GM18870 (cell line): ENCODE results near the gene ARMC6.
"Not testable (repeated sequence)": the region's sequence is repeated elsewhere in the genome, so short reads cannot be mapped to it uniquely, and the experiment has no call there.

Experiments used
- ATAC-seq: cut with Tn5 transposase; IDR thresholded peaks from one replicate; pipeline ENCODE4 v1.9.1; 2021; ENCODE audit warnings: moderate library complexity; ENCODE audit not compliant: unreplicated experiment

Gene ARMC6

DNA sequence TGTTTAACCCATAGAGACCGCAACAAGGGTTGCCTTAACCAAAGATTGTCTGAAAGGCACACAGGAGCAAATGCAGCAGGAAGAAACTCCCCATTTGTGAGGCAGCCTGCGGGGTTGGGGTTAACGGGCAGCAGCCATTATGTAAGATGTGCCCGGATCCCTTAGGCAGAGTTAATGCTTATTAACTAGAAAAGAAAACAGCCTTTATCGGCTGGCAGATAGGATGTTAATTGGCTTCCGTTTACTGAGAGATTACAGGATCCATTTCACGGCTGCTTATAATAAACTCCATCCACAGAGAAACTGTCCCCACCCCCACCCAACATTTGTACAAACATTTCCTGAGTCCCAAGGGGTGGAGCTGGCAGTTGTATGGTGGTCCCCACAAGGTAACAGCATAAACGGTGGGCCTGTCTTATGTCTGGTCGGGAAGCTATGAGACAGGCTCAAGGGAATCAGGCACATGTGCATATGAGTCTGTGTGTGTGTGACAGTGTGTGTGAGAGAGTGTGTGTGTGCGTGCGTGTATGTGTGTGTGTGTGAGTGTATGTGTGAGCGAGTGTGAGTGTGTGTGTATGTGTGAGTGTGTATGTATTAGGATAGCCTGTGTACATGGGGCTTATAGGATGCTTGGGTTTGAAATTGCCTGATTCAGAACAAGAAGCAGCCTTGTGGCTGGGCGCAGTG, 40.9 kb downstream of the ARMC6 start:
- ATAC-seq, result no peak

DNA sequence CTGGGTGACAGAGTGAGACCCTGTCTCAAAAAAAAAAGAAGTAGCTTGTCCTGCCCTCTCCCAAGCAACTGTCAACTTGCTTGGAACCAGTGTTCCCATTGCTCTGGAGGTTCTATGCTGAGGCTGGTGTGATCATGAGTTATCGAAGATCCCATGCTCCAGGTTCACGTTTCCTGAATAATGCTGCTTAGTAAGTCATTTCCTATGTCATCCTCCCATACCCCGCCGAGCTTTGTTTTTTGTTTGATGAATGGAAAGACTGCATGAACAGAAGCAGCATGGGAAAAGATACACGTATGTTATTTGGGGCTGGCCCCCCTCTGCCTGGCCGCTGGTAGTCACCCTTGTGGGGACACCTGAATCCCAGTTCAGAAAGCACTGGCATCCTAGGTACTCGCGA, 41.7 kb downstream of the ARMC6 start:
- no peak for ATAC-seq

DNA sequence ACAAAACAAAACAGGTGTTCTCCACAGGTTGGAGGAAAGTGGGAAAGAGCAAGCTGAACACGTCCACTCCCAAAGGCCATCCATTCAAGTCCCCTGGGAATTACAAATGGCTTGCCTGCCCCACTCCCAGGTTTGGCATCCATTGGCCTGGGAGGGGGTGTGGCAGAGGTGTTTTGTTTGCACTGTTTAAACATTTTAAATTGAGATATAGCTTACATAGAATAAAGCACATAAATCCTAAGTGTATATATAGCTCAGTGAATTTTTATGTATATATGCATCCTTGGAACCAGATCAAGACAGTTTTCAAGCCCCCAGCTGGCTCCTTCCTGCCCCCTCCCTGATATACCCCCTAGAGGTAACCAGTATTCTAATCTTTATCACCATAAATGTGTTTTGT, 43.1 kb downstream of the ARMC6 start:
- no peak for ATAC-seq

DNA sequence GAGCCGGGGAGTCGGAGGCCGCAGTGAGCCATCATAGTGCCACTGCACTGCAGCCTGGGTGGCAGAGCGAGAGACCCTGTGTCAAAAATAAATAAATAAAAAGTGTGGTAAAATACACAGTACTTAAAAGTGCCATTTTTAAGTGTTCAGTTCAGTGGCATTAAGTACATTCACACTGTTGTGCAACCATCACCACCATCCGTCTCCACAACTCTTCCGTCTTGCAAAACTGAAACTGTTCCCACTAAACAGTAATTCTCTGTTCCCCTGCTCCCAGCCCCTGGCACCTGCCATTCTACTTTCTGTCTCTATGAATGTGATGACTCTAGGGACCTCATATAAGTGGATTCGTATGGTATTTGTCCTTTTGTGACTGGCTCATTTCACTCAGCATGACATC, 43.7 kb downstream of the ARMC6 start:
- ATAC-seq, result no peak

DNA sequence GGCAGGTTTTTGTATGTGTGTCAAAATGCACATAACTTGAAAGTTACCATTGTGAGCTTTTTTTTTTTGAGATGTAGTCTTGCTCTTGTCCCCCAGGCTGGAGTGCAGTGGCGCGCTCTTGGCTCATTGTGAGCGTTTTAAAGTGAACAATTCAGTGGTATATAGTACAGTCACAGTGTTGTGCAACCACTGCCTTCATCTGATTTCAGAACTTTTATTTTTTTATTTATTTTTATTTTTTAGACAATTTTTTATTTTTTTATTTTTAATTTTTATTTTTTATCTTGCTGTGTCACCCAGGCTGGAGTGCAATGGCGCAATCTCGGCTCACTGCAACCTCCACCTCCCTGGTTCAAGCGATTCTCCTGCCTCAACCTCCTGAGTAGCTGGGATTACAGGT, 45.4 kb downstream of the ARMC6 start:
- no peak for ATAC-seq

DNA sequence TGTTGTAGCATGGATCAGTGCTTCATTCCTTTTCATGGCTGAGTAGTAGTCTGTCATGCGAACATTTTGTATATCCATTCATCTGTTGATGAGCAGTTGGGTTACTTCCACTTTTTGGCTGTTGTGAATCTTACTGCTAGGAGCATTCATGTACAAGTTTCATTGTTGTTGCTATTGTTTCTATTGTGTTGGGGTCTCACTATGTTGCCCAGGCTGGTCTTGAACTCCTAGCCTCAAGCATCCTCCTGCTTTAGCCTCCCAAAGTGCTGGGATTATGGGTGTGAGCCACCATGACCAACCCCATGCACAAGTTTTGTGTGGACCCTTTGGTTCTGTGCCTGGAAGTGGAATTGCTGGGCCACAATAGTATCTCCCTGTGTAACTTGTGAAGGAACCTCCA, 46.2 kb downstream of the ARMC6 start:
- no peak for ATAC-seq

DNA sequence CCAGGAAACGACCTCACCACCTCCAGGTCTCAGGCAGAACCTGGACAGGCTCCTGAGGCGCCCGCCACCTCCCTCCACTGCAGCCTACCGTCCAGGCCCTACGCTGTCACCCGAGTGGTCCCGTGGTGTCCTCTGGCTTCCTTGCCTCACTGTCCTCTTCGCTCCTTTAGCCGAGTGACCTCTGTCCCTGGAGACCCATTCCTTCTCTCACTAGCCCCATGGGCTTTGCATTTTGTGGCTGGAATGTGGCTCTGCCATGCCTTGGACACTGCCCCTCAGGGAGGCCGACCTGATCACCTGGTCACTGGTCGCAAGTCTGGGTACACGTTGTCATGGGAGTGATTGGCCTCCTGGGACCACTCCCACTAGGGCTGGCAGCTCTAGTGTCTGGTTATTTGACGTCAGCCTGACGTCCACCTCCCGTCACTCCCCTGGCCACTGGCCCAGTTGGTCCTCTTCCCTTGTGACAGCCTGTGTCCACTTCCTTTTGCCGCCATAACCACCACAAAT, 48.3 kb downstream of the ARMC6 start:
- ATAC-seq, result no peak

DNA sequence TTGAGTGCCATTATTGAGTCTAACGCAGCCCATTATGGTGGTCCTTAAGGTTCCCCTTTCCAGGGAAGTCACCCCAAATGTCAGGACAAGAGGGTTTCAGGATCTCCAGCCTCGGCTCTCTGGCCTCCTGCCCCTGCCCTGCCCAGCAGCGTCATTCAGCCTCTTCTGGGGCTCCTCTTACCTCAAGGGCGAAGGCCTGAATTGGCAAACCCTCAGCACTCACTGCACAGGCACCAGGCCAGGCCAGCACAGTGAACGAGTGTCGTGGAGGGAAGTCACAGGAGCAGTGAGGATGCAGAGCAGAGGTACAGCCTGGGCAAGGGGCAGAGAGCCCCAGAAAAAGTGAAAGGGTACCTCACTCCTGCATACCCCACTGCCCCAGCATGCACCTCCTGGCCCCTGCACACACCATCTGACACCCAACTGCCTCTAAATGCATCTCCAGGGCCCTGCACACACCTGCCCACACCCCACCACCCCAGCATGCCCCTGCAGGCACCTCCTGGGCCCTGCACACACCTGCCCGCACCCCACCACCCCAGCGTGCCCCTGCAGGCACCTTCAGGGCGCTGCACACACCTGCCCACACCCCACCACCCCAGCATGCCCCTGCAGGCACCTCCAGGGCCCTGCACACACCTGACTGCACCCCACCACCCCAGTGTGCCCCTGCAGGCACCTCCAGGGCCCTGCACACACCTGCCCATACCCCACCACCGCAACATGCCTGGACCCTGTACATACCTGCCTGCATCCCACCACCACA, 50.2 kb downstream of the ARMC6 start:
- ATAC-seq, result no peak

DNA sequence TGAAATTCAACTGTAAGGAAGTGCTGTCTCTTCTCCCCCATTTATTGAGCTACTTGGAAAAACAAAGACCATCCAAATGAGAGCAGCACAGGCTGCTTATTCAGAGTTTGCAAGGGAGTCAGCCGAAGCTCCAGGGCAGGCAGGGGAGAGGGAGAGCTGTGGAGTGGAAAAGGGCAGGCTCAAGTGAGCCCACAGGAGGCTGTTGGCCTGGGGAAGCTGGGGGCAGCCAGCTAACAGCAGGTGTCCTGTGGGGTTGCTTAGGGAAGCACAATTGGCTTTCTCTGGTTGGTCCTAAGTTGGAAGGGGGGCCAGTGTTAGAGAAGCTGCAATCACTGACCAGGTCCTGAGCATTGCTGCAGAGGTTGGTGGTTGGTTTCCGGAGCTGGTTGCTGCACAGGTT, 54.3 kb downstream of the ARMC6 start:
- ATAC-seq, result no peak

DNA sequence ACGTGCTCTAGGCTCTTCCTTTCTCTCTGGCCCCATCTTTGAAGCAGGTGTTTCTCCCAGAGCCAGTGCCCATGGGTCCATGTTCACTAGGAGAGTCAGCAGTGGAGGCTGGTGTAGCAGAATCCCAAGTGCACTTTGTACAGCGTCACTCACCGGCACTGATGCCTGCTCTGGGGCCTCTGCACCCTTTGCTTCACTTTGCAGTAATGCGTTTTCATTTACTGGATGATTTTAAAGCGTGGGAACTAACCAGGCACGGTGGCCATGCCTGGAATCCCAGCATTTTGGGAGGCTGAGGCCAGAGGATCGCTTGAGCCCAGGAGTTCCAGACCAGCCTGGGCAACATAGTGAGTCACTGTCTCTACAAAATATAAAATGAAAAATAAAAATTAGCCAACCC, 61.1 kb downstream of the ARMC6 start:
- ATAC-seq, result no peak

DNA sequence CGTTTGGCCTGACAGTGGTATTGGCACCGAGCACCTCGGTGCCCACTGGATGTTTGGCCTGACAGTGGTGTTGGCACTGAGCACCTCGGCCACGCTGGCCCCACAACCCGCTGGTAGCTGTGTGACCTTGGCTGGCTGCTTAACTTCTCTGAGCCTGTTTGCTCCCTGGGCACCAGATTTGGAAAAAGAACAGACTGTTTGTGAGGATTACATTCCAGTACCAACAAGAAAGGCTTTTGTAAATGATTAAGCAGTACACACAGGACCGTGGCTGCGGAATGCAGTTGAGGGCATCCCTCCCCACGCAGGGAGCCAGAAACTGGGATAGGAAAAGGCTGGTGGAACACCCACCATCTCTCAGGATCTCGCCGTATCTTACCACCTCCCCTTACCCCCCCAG, 62.3 kb downstream of the ARMC6 start:
- ATAC-seq, result no peak

DNA sequence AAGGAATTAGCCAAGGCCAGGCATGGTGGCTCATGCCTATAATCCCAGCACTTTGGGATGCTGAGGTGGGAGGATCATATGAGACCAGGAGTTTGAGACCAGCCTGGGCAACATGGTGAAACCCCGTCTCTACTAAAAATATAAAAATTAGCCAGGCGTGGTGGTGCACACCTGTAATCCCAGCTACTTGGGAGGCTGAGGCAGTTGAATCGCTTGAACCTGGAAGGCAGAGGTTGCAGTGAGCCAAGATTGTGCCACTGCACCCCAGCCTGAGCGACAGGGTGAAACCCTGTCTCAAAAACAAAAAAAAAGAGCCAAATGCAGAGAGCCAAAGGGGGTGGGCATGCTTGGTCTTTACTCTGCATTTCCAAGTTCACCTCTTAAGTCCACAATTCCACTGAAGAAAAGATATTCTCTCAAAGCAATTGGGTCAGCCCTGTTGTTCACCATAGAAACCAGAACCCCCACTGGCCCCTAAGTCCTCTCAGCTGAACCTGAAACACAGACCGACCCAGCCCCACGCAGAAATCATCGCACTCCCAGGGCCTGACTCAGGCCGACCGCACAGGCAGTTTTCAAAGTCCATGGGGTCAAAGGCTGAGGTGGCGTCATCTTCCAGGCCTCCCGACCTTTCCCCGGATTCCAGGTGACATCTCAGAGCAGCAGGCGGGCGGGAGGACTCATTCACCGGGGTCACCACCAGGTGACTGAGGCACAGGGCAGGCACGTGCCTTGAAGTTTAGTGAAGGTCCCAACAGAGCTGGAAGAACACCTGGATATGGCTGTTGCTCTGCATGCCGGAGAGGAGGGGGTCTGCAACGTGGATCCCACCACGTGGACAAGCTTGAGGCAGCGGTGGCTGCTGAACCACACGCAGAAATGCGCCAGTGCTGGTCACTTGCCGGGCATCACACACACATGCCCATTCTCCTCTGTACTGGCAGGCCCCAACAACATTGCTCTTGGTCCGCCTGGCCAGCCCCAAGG, 63.5 kb downstream of the ARMC6 start:
- no peak for ATAC-seq

DNA sequence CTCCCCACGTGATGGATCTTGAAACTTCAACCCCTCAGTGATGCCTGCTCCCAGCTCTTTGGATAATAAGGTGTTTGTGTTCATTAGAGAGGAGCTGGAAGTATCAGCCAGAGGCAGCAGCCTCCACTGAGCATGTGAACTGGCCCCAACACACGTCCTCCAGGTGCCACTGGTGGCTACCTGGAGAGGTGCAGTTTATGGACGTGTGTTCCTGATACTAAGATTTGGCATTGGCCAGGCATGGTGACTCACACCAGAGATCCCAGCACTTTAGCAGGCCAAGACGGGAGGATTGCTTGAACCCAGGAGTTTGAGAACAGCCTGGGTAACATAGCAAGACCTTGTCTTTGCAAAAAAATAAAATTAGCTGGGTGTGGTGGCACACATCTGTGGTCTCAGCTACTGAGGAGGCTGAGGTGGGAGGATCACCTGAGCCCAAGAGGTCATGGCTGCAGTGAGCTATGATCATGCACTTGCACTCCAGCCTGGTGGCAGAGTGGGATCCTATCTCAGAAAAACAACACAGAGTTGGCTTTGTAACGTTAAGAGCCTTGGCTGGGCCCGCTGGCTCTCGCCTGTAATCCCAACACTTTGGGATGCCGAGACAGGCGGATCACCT, 64.8 kb downstream of the ARMC6 start:
- ATAC-seq, result no peak

DNA sequence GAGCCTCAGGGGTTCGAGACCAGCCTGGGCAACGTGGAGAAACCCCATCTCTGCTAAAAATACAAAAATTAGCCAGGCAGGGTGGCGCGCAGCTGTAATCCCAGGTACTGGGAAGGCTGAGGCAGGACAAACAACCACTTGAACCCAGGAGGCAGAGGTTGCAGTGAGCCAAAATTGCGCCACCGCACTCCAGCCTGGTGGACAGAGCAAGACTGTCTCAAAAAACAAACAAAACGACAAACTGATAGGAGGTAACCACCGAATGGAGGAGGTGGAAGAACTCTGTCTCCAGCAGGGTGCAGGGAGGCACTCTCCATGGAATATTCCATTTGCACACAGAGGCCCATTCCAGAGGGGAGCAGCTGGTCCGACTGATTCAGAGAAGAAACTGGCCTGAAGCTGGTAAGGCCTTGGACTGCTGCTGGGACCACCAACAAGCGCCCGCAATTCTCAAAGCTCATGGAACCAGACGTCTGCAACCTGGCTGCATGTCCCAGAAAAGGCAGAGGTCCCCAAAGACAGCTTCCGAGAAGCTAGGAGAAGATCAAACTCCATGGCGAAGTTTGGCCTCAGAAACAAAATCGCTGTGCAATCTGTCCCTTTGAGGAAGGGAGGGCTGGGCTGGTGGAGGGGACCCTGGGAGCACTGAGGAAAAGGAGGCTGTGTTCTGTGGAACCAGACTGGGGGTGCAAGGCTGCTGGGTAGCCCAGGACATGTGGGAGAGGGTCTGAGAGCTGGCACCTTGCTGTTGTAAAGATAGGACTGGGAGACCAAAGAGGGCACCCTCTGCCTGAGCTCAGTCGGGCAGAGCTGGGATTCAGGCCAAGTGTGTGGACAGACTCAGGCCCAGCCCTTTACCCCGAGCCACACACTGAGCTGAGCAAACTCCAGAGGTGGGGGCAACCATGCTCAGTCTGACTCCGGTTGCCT, 65.6 kb downstream of the ARMC6 start:
- ATAC-seq, result no peak

DNA sequence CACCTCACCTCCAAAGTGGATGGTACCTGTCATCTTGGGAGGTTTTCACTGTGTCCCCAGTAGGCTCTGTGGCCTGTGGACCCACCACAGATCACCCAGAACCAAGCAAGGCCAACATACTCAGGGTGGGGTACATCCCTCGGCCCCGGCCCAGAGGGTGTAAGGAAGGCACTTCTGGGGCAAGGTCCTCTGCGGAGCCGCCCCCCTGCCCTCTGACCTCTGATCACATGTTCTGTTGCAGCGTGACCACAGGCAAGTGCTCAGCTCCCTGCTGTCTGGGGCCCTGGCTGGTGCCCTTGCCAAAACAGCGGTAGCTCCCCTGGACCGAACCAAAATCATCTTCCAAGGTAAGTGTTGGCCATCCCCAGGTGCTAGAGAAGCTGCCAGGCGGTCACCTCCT, 68.1 kb downstream of the ARMC6 start:
- no peak for ATAC-seq

DNA sequence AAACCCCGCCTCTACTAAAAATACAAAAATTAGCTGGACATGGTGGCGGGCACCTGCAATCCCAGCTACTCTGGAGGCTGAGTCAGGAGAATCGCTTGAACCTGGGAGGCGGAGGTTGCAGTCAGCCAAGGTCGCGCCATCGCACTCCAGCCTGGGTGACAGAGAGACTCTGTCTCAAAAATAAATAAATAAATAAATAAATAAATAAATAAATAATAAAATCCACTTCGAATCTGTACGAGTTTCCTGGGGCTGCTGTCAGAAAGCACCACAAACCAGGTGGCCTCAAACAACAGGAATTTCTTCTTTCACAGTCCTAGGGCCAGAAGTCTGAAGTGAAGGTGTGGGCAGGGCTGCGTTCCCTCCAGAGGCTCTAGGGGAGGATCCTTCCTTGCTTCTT, 69.2 kb downstream of the ARMC6 start:
- ATAC-seq, result not testable (repeated sequence)

DNA sequence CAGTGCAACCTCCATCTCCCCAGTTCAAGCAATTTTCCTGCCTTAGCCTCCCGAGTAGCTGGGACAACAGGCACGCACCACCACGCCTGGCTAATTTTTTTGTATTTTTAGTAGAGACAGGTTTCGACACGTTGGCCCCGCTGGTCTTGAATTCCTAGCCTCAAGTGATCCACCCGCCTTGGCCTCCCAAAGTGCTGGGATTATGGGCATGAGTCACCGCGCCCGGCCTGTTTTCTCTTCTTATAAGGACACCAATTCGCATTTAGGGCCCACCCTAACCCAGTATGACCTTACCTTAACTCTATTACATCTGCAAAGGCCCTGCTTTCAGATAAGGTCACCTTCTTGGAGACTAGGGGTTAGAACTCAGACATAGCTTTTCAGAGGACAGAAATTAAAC, 69.8 kb downstream of the ARMC6 start:
- ATAC-seq, result no peak

DNA sequence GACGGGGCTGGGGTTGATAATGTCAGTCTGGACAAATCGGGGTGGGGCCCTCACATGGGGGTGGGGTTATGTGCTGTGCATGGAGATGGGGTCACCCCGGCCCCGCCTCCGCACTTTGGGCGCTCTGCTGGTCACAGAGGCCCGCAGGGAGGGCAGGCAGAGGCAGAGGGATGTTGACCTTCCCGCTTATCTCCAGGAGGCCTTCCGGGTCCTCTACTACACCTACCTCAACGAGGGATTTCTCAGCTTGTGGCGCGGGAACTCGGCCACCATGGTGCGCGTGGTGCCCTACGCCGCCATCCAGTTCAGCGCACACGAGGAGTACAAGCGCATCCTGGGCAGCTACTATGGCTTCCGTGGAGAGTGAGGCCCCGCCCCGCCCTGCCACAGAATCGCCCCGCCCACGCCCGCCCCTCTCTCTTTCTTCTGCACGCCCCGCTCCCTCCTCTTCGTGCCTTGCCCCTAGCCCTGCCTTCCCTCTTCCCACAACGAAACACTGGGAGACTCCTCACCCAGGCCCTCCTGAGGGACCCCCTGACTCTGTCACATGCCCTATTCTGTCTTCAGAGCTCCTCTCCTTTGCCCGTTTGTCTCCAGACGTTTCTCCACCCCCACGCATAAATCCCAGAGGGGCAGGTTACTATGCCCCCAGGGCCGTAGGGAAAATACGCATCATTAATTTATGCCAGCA, 72.1 kb downstream of the ARMC6 start:
- ATAC-seq, result no peak

DNA sequence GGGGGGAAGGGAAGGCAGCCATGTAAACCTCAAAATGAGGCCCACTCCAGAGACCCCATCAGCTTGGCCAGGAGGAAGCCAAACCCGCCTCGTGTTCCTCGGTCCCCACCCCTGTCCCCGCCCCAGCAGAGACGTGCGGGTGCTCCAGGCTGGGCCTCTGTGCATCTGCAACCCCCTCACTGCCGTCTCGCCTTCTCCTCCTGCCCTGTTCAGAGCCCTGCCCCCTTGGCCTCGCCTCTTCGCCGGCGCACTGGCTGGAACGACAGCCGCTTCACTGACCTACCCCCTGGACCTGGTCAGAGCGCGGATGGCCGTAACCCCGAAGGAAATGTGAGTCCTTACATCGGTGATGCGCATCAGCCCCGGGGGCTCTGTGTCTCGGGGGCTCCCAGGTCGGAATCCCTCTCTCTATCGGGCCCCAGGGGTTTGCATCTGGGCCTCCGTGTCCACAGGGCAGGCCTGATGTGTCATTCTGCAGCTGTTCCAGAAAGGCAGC, 72.7 kb downstream of the ARMC6 start:
- no peak for ATAC-seq
